Endothelial cell of umbilical vein (primary cell): Measurements from ENCODE around the gene COL13A1. TPM values are rescaled to one million over a fixed set of nuclear protein-coding genes. Genes with fewer than 3 reads are reported as not detected.

Experiments
- BruUV-seq: library from RNA; stranded (reverse); fragments of 400-500 nt; replicated peaks from 2 replicates; lab custom pipeline; 2021; lab: Mats Ljungman, UMichigan
- CTCF ChIA-PET: fragments of 300-600, 350-600 bp; sonication (Branson Sonifier 250); formaldehyde crosslinking; loops from one replicate; lab custom pipeline; 2021; ENCODE audit warnings: antibody characterized with exemption, inconsistent platforms; lab: Charles Lee
- POLR2A ChIA-PET: fragments of 300-600, 350-600 bp; sonication (Branson Sonifier 250); formaldehyde crosslinking; loops from one replicate; lab custom pipeline; 2021; ENCODE audit warnings: antibody characterized with exemption, inconsistent platforms; lab: Charles Lee
- DNase-seq: peaks from one replicate; pipeline ENCODE4 v3.0.0-alpha.2; 2011; ENCODE audit warnings: low read depth, low spot score
- FAIRE-seq: peaks from 2 replicates; lab custom pipeline; 2011; peaks lifted over from hg19 to GRCh38; lab: Jason Lieb, UNC
- H2AFZ ChIP-seq: 2 replicates; pipeline ENCODE4 v1.6.0; 2012; ENCODE audit warnings: low read depth, low read length, control low read depth, inconsistent platforms
- H3K27ac ChIP-seq: 2 replicates; pipeline ENCODE4 v1.5.1; 2011; ENCODE audit warnings: low read depth, mild to moderate bottlenecking, control low read depth, low read length, moderate library complexity; ENCODE audit not compliant: insufficient read depth
- H3K27me3 ChIP-seq, 2 experiments: 2 replicates each; pipeline versions ENCODE4 v1.6.0 to v1.6.1; 2011; ENCODE audit warnings: low read length in 2 of 2, mixed read lengths in 1 of 2; ENCODE audit not compliant: control insufficient read depth in 2 of 2, insufficient read depth in 2 of 2
- H3K36me3 ChIP-seq, 2 experiments: 2 replicates in 1 of 2; 3 replicates in 1 of 2; pipeline ENCODE4 v1.5.1; 2011; ENCODE audit warnings: low read length in 2 of 2, mild to moderate bottlenecking in 1 of 2, moderate library complexity in 1 of 2; ENCODE audit not compliant: control insufficient read depth in 2 of 2, insufficient read depth in 2 of 2; ENCODE audit errors: extremely low read depth in 1 of 2
- H3K4me1 ChIP-seq: 3 replicates; pipeline ENCODE4 v1.5.1; 2011; ENCODE audit warnings: mild to moderate bottlenecking, low read length; ENCODE audit not compliant: control insufficient read depth, insufficient read depth; ENCODE audit errors: extremely low read depth
- H3K4me2 ChIP-seq: 2 replicates; pipeline ENCODE4 v1.6.1; 2011; ENCODE audit warnings: low read length, control low read depth, mixed read lengths; ENCODE audit not compliant: insufficient read depth
- H3K4me3 ChIP-seq, 3 experiments: fragments of 200-600 bp in 1 of 3; sonication (generic), shearing (Covaris generic) in 1 of 3; replicated peaks in 1 of 3; 2 replicates each; pipeline ENCODE4 v1.5.1; 2011 to 2016; ENCODE audit warnings: control low read depth in 3 of 3, low read length in 3 of 3, mild to moderate bottlenecking in 2 of 3, inconsistent platforms in 1 of 3, low read depth in 1 of 3, moderate library complexity in 1 of 3; ENCODE audit not compliant: insufficient read depth in 1 of 3
- H3K79me2 ChIP-seq: 2 replicates; pipeline ENCODE4 v1.6.0; 2012; ENCODE audit warnings: low read length, inconsistent platforms; ENCODE audit not compliant: control insufficient read depth, insufficient read depth
- H3K9ac ChIP-seq: replicated peaks from 2 replicates; pipeline ENCODE3; 2011; ENCODE audit warnings: low read length, control low read depth; ENCODE audit not compliant: insufficient read depth; ENCODE audit errors: extremely low read depth
- H3K9me1 ChIP-seq: replicated peaks from 3 replicates; pipeline ENCODE4 v1.6.0; 2011; ENCODE audit warnings: mild to moderate bottlenecking, low read length; ENCODE audit not compliant: control insufficient read depth, insufficient read depth; ENCODE audit errors: extremely low read depth
- H3K9me3 ChIP-seq: replicated peaks from 2 replicates; pipeline ENCODE4 v1.5.1; 2012; ENCODE audit warnings: low read length, inconsistent platforms; ENCODE audit not compliant: control insufficient read depth, insufficient read depth
- H4K20me1 ChIP-seq: replicated peaks from 2 replicates; pipeline ENCODE3; 2011; ENCODE audit warnings: mild to moderate bottlenecking, low read length; ENCODE audit not compliant: control insufficient read depth, insufficient read depth; ENCODE audit errors: extremely low read depth
- EZH2 ChIP-seq: IDR thresholded peaks from 2 replicates; pipeline ENCODE4 v1.6.1; 2012; ENCODE audit warnings: borderline replicate concordance, low read depth, mild to moderate bottlenecking, moderate library complexity, low read length, inconsistent platforms; ENCODE audit not compliant: severe bottlenecking
- GATA2 ChIP-seq: IDR thresholded peaks from 2 replicates; pipeline ENCODE4 v1.7.0; 2011; ENCODE audit warnings: low read depth, mild to moderate bottlenecking, moderate library complexity, mixed read lengths, low read length; ENCODE audit not compliant: insufficient read length, insufficient read depth
- dilution Hi-C: fragments of 300-500 bp; cut with MboI; formaldehyde crosslinking; loops from one replicate; pipeline ENCODE4 v1.15.0; 2019; ENCODE audit warnings: low sequenced_read_pairs; ENCODE audit not compliant: extremely low pct_ligation_motif_present
- intact Hi-C: fragments of 100-400 bp; cut with micrococcal nuclease; formaldehyde crosslinking; loops from one replicate; pipeline ENCODE4 v1.10.0; 2022
- polyA plus RNA-seq, 4 experiments: library from polyadenylated mRNA; depleted of rRNA in 3 of 4; stranded (reverse) in 3 of 4; unstranded in 1 of 4; fragments of >200 nt; gene quantifications; 2 replicates each; pipeline versions ENCODE4 v1.2.1 to v1.2.3, GENCODE V29; 2011 to 2012; ENCODE audit warnings: missing spikeins in 1 of 4
- total RNA-seq: library from RNA; stranded (reverse); gene quantifications from 2 replicates; pipeline ENCODE4 v1.2.3, GENCODE V29; 2021
- TF ChIP-seq, protein P1 (sequence below), 2 donors: IDR thresholded peaks; 1 replicate in 1 of 2; 2 replicates in 1 of 2; pipeline ENCODE4 v1.5.1; 2011; ENCODE audit warnings: low read length in 2 of 2, mild to moderate bottlenecking in 2 of 2, moderate library complexity in 2 of 2, control low read depth in 1 of 2, inconsistent platforms in 1 of 2, low read depth in 1 of 2; ENCODE audit not compliant: insufficient read depth in 1 of 2; ENCODE audit errors: extremely low read depth in 1 of 2

COL13A1 gene
- total and polyA plus RNA-seq, 2 donors (not counting 3 experiments of a cell fraction or from before 2014, with no cell fraction given), result 21.4 to 47.5 TPM

DNA sequence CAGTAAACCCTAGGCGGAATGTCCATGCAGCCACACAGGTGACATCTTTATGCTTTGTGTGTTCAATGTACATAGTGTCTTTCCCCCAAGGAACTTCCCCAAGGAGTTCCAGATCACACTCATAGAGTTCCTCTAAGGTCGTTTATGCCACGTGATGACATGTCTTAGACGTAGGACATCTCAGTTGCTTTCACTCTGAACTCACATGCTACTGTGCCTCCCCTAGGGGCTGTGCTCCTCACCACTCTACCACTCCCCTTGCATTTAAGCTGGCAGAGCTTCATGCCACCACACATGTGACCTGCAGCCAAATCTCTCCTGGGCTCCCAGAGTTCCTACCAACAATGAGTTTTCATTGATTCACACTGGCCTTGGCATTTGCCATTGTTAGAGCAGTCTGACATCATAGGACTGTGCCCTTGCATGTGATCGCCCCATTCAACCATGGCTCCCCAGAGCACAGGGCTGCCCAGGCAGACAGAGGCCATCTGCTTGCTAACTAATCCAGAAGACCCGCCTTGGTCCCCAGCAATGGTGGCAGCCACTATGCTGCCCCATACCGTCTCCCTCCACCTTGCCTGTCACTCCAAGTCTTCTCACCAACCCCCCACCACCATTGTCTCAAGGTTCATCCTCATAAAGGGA is 155.7 kb downstream of the COL13A1 start:
- POLR2A ChIA-PET, result no interaction called here
- FAIRE-seq (no peak), DNase-seq (no peak)
- no peak for TF ChIP-seq GATA2
- TF ChIP-seq EZH2, result no peak
- TF ChIP-seq, protein P1, sequence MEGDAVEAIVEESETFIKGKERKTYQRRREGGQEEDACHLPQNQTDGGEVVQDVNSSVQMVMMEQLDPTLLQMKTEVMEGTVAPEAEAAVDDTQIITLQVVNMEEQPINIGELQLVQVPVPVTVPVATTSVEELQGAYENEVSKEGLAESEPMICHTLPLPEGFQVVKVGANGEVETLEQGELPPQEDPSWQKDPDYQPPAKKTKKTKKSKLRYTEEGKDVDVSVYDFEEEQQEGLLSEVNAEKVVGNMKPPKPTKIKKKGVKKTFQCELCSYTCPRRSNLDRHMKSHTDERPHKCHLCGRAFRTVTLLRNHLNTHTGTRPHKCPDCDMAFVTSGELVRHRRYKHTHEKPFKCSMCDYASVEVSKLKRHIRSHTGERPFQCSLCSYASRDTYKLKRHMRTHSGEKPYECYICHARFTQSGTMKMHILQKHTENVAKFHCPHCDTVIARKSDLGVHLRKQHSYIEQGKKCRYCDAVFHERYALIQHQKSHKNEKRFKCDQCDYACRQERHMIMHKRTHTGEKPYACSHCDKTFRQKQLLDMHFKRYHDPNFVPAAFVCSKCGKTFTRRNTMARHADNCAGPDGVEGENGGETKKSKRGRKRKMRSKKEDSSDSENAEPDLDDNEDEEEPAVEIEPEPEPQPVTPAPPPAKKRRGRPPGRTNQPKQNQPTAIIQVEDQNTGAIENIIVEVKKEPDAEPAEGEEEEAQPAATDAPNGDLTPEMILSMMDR (IDR thresholded peaks at IDR 0.05; ENCODE audit: extremely low read depth in 1 of 2, insufficient read depth in 1 of 2, low read depth in 1 of 2, low read length in 2 of 2), result no peak
- Histone ChIP-seq H4K20me1 (no peaks in the 10 kb centered on the region), H3K9me3 (no peaks in the 10 kb centered on the region), H3K4me2 (no peak overlapping the region), H3K4me1 (no peaks in the 10 kb centered on the region), H3K27ac (no peak overlapping the region), H3K9me1 (no peaks in the 10 kb centered on the region), H3K36me3 (peaks cover 0 to 3% of the 10 kb centered on the region in 2 experiments), H3K27me3 (no peaks in the 10 kb centered on the region), H3K4me3 (no peak overlapping the region), H3K79me2 (no peaks in the 10 kb centered on the region), H3K9ac (no peak overlapping the region), H2AFZ (no peak overlapping the region)
- no TSS peak for BruUV-seq
- dilution Hi-C loops, result no loop called here
- CTCF ChIA-PET, result interaction anchor here (0.7 to 6.6 kb wide), 30 partner anchors 11 to 409 kb away, joined by 3 to 172 read pairs (median 6); partner anchors contain the start of genes COL13A1 and TYSND1
- intact Hi-C loops, result loop anchor here (10.0 kb wide), 1 partner anchor 407 kb away; no protein-coding TSS in a partner anchor
